Jurkat, Clone E6-1 (cell line): ENCODE results near the gene ST3GAL4.

ENCODE experiments used
- DNase-seq: peaks from one replicate; pipeline ENCODE4 v3.0.0-alpha.2; 2011; ENCODE audit warnings: low read depth, low spot score
- H3K4me3 ChIP-seq: 2 replicates; pipeline ENCODE4 v1.5.1; 2011; ENCODE audit warnings: mild to moderate bottlenecking, low read length, control low read depth, moderate library complexity

ST3GAL4 gene

DNA sequence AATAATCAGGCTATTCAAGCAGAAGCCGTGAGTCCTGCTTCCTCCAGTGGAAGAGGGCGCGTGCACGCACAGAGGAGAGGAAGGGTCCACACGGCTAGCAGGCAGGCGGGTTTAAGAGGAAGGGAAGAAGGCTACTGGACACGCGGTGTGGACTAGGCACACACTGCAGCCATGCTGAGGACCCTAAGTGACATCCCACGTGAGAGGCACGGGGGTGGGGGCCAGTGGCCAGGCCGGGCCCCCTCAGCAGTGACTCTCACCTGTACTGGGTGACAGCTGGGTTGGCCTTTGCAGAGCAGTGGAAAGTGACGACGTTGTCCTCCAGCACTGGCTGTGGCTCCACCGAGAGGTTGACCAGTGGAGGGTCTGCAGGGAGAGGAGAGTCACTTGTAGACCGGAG is 100.6 kb downstream of the ST3GAL4 start:
- no peak overlapping the region for H3K4me3 ChIP-seq
- DNase-seq, result no peak

GRCh38 chr11:126456783-126457542 is 101.5 kb downstream of the ST3GAL4 start:
- DNase-seq, result no peak

GRCh38 chr11:126457817-126458216 is 102.3 kb downstream of the ST3GAL4 start:
- no peak for DNase-seq
- no peak overlapping the region for H3K4me3 ChIP-seq

More at GRCh38 chr11:126456783-126457542, 101.5 kb downstream of the ST3GAL4 start:
- H3K4me3 ChIP-seq, result no peak overlapping the region

- DNase-seq, result no peak
- H3K4me3 ChIP-seq, result no peak overlapping the region
Measured at GRCh38 chr11:126459691-126460281, 104.3 kb downstream of the ST3GAL4 start.

- no peak overlapping the region for H3K4me3 ChIP-seq
- DNase-seq, result no peak
Measured at GRCh38 chr11:126460417-126461095, 105.1 kb downstream of the ST3GAL4 start.

- no peak for DNase-seq
- no peak overlapping the region for H3K4me3 ChIP-seq
Measured at GRCh38 chr11:126461096-126461440, 105.6 kb downstream of the ST3GAL4 start.

- DNase-seq, result no peak
- no peak overlapping the region for H3K4me3 ChIP-seq
Measured at GRCh38 chr11:126461996-126462395, 106.5 kb downstream of the ST3GAL4 start.

DNA sequence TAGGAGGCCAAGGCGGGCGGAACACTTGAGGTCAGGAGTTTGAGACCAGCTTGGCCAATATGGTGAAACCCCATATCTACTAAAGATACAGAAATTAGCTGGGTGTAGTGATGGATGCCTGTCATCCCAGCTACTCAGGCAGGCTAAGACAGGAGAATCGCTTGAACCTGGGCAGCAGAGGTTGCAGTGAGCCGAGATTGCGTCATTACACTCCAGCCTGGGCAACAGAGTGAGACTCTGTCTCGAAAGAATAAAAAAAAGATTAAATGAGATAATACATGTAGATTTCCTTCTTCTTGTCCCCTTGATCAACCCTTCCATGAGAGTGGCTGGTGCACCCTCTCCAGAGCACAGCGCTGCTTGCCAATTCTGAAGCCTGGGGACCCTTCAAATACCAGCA is 106.9 kb downstream of the ST3GAL4 start:
- H3K4me3 ChIP-seq, result no peak overlapping the region
- DNase-seq, result no peak
